OCI-LY1 (cell line): ENCODE data around the gene RNFT2.

Experiments used
- EZH2 ChIP-seq: fragments of 200-600 bp; sonication (generic), shearing (Covaris generic); IDR thresholded peaks from 2 replicates; pipeline ENCODE4 v1.8.0; 2017; ENCODE audit warnings: borderline replicate concordance, mixed run types, mild to moderate bottlenecking, antibody characterized with exemption, low read length, moderate library complexity, mixed read lengths
- TF ChIP-seq, protein P1 (sequence below): fragments of 200-600 bp; sonication (generic), shearing (Covaris generic); IDR thresholded peaks from 2 replicates; pipeline ENCODE4 v1.5.1; 2017; ENCODE audit warnings: mild to moderate bottlenecking, antibody characterized with exemption, low read length, moderate library complexity, mixed read lengths

DNA sequence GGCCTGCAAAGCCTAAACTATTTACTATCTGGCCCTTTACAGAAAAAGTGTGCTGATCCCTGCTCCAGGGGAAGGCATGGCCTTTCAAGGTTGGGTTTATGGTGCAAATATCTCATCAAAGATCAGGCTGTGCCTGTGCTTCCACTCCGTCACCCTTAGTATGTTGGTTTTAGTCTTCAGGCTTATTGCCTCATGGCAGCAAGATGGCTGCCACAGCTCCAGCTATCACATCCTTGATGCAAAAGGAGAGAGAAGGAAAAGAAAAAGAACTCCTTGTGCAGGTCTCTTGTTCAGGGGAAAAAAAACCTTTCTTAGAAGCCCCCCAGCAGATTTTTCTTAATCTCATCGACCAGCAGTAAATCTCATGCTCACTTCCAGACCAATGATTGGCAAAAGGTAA, 152.2 kb downstream of the RNFT2 start:
- TF ChIP-seq, protein P1, sequence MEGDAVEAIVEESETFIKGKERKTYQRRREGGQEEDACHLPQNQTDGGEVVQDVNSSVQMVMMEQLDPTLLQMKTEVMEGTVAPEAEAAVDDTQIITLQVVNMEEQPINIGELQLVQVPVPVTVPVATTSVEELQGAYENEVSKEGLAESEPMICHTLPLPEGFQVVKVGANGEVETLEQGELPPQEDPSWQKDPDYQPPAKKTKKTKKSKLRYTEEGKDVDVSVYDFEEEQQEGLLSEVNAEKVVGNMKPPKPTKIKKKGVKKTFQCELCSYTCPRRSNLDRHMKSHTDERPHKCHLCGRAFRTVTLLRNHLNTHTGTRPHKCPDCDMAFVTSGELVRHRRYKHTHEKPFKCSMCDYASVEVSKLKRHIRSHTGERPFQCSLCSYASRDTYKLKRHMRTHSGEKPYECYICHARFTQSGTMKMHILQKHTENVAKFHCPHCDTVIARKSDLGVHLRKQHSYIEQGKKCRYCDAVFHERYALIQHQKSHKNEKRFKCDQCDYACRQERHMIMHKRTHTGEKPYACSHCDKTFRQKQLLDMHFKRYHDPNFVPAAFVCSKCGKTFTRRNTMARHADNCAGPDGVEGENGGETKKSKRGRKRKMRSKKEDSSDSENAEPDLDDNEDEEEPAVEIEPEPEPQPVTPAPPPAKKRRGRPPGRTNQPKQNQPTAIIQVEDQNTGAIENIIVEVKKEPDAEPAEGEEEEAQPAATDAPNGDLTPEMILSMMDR: no peak
- TF ChIP-seq EZH2: no peak
